Right lobe of liver (tissue), 6 donors: ENCODE data around the gene RHOT1. TPM values are rescaled to one million over a fixed set of nuclear protein-coding genes. Genes with fewer than 3 reads are reported as not detected.
"Not testable (repeated sequence)": the region's sequence is repeated elsewhere in the genome, so short reads cannot be mapped to it uniquely, and the experiment has no call there.

ENCODE experiments used
- ATAC-seq, 4 donors: fragments of 200-7000 bp; cut with Tn5 transposase; one replicate each; pipeline ENCODE4 v1.9.1; 2020; ENCODE audit warnings: mild to moderate bottlenecking in 4 of 4, moderate library complexity in 4 of 4
- DNase-seq, 3 donors: peaks; one replicate each; pipeline ENCODE4 v3.0.0-alpha.2; 2020
- H3K27ac ChIP-seq, 3 donors: fragments of 200-600 bp; one replicate each; pipeline ENCODE4 v1.8.0; 2022
- H3K27me3 ChIP-seq, 2 donors: fragments of 200-600 bp; one replicate each; pipeline ENCODE4 v1.8.0; 2022
- H3K36me3 ChIP-seq, 4 donors: fragments of 200-600 bp; sonication (generic) in 1 of 4; one replicate each; pipeline versions ENCODE4 v1.5.1 to v1.8.0; 2017 to 2022; ENCODE audit warnings: control low read depth in 1 of 4
- H3K4me1 ChIP-seq, 4 donors: fragments of 200-600 bp; sonication (generic) in 1 of 4; one replicate each; pipeline versions ENCODE4 v1.5.1 to v1.8.0; 2017 to 2022; ENCODE audit warnings: control low read depth in 1 of 4
- H3K4me3 ChIP-seq, 3 donors: fragments of 200-600 bp; one replicate each; pipeline ENCODE4 v1.8.0; 2022
- H3K9me3 ChIP-seq, 4 donors: fragments of 200-600 bp; sonication (generic) in 1 of 4; one replicate each; pipeline versions ENCODE4 v1.5.1 to v1.8.0; 2017 to 2022; ENCODE audit warnings: control low read depth in 1 of 4
- POLR2A ChIP-seq: fragments of 450-650 bp; IDR thresholded peaks from one replicate; pipeline ENCODE4 v1.6.1; 2017; ENCODE audit warnings: antibody characterized with exemption, mild to moderate bottlenecking
- WGBS: methylation state at CpG from one replicate; pipeline ENCODE4 v1.1.6; 2018; ENCODE audit warnings: low coverage, low lambda C conversion rate; ENCODE audit not compliant: insufficient coverage; ENCODE audit errors: missing lambda C conversion rate; 5-methylcytosine and 5-hydroxymethylcytosine counted together
- intact Hi-C, 2 donors: fragments of 100-400 bp; cut with DNase I; formaldehyde crosslinking; loops; one replicate each; pipeline versions ENCODE4 v1.11.2 to v1.14.1; 2022
- total RNA-seq, 6 experiments: library from RNA; depleted of rRNA in 2 of 6; stranded (reverse); fragments of >200 nt in 2 of 6; fragmentation: NEBNext Ultra II Directional in 3 of 6; extraction: Animal tissue kit (Norgen Biotek cat#: 25700) in 3 of 6; gene quantifications; one replicate each; pipeline versions ENCODE4 v1.1.0 to v1.2.4, GENCODE V29; 2016 to 2023
- TF ChIP-seq, protein P1 (sequence below), 4 donors: fragments of 200-600 bp in 3 of 4; fragments of 450-650 bp in 1 of 4; IDR thresholded peaks; one replicate each; pipeline versions ENCODE4 v1.5.1 to v1.8.0; 2016 to 2022; ENCODE audit warnings: antibody characterized with exemption in 4 of 4, mild to moderate bottlenecking in 2 of 4
- donor health status: DM: no; HTN: yes; CAD: no.
- donor health status: DM: no; HTN: no; CAD: no.
- donor health status: DM: no; HTN: no; CAD: no.
- donor health status: DM: no; HTN: yes; CAD: no.
- donor health status: DM: no; HTN: yes; CAD: no.

RHOT1 gene
- total RNA-seq, 6 experiments from 2014 or later: 12.0 to 24.5 (median 14.2) TPM

DNA sequence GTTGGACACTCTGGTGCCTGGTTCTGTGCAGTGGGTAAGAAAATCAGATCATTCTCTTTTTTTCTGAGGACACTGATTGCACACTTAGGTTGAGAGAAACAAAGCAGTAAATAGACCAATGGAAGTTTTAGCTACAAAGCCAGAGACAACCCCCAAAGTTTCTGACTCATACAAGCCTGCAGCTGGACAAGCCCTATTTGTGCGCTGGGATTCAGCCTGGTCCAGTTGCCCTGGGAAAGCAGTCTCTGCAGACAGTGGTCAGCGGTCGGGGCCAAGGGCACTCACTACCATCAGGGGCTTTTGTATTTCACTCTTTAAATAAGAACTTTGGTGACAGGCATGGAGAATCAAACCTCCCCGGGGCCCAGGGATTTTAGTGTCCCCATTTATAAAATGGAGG, 117.3 kb downstream of the RHOT1 start:
- WGBS: 63% methylated on average over 4 of the region's 4 CpGs
- DNase-seq: no peak
- no peaks in the 10 kb centered on the region for H3K4me1 ChIP-seq
- no peak for TF ChIP-seq POLR2A
- TF ChIP-seq, protein P1, sequence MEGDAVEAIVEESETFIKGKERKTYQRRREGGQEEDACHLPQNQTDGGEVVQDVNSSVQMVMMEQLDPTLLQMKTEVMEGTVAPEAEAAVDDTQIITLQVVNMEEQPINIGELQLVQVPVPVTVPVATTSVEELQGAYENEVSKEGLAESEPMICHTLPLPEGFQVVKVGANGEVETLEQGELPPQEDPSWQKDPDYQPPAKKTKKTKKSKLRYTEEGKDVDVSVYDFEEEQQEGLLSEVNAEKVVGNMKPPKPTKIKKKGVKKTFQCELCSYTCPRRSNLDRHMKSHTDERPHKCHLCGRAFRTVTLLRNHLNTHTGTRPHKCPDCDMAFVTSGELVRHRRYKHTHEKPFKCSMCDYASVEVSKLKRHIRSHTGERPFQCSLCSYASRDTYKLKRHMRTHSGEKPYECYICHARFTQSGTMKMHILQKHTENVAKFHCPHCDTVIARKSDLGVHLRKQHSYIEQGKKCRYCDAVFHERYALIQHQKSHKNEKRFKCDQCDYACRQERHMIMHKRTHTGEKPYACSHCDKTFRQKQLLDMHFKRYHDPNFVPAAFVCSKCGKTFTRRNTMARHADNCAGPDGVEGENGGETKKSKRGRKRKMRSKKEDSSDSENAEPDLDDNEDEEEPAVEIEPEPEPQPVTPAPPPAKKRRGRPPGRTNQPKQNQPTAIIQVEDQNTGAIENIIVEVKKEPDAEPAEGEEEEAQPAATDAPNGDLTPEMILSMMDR (IDR thresholded peaks at IDR 0.05): no peak
- no peaks in the 10 kb centered on the region for H3K36me3 ChIP-seq
- H3K27ac ChIP-seq: no peak overlapping the region
- H3K9me3 ChIP-seq: no peaks in the 10 kb centered on the region
- intact Hi-C loops: loop anchor here in 1 of 2 donors (5.0 kb wide), 1 partner anchor 63 kb away; no protein-coding TSS in a partner anchor
- no peak for ATAC-seq
- no peaks in the 10 kb centered on the region for H3K27me3 ChIP-seq
- H3K4me3 ChIP-seq: no peak overlapping the region

DNA sequence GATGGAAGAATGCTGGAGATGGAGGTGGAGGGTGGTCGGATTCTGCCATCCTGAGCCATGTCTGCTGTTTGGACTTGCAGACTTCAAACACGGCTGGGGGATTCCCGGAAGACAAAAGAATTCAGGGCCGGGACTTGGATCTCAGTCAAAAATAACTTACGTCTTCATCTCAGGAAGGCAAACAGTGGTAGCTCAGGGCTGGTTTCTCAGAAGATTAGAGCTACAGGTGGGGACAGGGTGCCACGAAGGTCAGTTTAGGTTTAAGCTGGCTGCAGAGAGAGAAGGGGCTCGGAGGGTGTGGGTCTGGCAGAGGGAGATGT, 119.1 kb downstream of the RHOT1 start:
- 18% methylated on average over 7 of the region's 7 CpGs for WGBS
- no peaks in the 10 kb centered on the region for H3K36me3 ChIP-seq
- no peak for DNase-seq

DNA sequence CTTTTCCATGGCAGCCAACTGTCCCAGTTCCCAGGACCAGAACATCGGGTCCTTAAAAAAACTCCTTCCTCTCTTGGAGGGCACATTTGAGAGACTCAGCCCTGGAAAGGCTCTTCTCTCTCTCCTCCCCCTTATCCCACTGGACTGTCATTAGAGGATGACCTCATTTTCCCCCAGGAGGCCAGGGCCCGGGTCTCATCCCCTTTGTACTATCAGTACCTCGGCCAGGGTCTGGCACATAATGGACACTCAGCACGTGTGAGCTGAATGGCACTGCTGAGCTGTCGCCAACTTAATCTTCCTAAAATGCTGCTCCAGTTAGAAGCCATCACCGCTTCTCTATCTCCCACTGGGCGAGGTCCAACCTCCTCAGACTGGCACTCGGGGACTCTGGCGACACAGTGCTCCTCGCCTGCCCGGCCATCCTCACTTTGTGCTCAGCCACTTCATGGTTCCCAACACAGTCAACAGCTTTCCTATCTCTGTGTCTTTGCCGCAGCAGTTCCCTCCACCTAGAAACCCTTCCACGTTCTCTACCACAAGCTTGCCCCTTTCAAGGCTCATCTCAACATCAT, 119.7 kb downstream of the RHOT1 start:
- DNase-seq (no peak), ATAC-seq (no peak)
- TF ChIP-seq, protein P1 (IDR thresholded peaks at IDR 0.05): no peak
- no peak for TF ChIP-seq POLR2A
- H3K4me1 ChIP-seq: peaks cover 0 to 15% (median 4%) of the 10 kb centered on the region in 4 donors
- H3K36me3 ChIP-seq: no peaks in the 10 kb centered on the region
- no peaks in the 10 kb centered on the region for H3K27me3 ChIP-seq
- WGBS: 71% methylated on average over 6 of the region's 13 CpGs
- intact Hi-C loops: no loop called here
- no peak overlapping the region for H3K4me3 ChIP-seq
- H3K27ac ChIP-seq: no peak overlapping the region
- H3K9me3 ChIP-seq: no peaks in the 10 kb centered on the region

More for the DNA sequence above, 119.1 kb downstream of the RHOT1 start:
- peaks cover 0 to 8% (median 1%) of the 10 kb centered on the region in 4 donors for H3K4me1 ChIP-seq
- no peak overlapping the region for H3K4me3 ChIP-seq
- ATAC-seq: no peak
- no peak for TF ChIP-seq POLR2A
- TF ChIP-seq, protein P1 (IDR thresholded peaks at IDR 0.05): no peak
- H3K27me3 ChIP-seq: no peaks in the 10 kb centered on the region
- H3K9me3 ChIP-seq: no peaks in the 10 kb centered on the region
- intact Hi-C loops: no loop called here
- no peak overlapping the region for H3K27ac ChIP-seq

DNA sequence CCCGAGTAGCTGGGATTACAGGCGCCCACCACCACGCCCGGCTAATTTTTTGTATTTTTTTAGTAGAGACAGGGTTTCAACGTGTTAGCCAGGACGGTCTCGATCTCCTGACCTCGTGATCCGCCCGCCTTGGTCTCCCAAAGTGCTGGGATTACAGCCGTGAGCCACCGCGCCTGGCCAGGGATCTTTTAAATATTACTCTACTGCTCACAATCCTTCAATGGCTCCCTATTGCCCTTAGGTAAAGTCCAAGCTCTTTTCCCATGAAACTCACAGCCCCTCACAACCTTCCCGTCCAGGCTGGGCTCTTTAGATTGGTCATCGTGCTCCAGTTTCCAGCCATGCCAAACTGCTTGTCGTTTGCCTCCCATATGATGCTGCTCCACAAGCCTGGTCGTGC, 121.2 kb downstream of the RHOT1 start:
- H3K4me1 ChIP-seq: peaks cover 0 to 17% (median 5%) of the 10 kb centered on the region in 4 donors
- ATAC-seq, DNase-seq, H3K36me3 ChIP-seq, H3K27me3 ChIP-seq, intact Hi-C loops, H3K9me3 ChIP-seq, H3K4me3 ChIP-seq, H3K27ac ChIP-seq: not testable (repeated sequence)
- WGBS: 83% methylated on average over 8 of the region's 17 CpGs

DNA sequence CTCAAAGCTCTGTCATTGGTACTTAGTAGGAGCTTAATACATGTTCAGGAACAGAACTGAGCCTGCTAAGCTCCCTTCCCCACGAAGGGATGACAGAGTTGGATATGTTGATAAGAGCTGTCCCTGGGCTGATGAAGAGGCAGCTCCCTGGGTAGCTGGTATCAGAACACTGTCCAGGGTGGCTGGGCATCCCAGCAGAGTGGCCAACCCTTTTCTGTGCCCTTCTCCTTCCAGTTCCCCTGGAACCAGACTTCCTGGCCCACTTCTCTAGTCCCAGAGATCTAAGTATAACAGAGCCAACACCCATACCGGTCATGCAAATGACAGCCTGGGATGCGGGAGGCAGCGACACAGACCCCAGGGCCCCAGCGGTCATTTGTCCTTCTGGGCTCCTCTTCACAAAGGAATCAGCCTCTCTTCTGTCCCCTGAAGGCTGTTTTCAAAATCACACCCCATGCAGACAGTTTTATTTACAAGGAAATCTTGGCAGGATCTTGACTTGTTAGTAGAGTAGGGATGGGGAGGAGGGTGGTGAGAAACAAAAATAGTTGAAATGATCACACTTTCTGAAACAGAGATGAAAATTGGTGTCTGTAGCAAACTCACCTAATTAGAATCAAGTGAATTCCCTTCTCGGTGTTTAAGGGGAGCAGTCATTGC, 122.0 kb downstream of the RHOT1 start:
- ATAC-seq: no peak
- Histone ChIP-seq H3K36me3 (no peaks in the 10 kb centered on the region), H3K4me3 (no peak overlapping the region), H3K27me3 (no peaks in the 10 kb centered on the region), H3K27ac (no peak overlapping the region), H3K9me3 (no peaks in the 10 kb centered on the region), H3K4me1 (peaks cover 0 to 17% (median 5%) of the 10 kb centered on the region in 4 donors)
- no peak for DNase-seq
- intact Hi-C loops: no loop called here
- 34% methylated on average over 3 of the region's 6 CpGs for WGBS
- TF ChIP-seq, protein P1 (IDR thresholded peaks at IDR 0.05): no peak
- no peak for TF ChIP-seq POLR2A
